Cardiac muscle cell (in vitro differentiated cells and primary cell): ENCODE measurements around the gene BBC3. TPM values are rescaled to one million over a fixed set of nuclear protein-coding genes. Genes with fewer than 3 reads are reported as not detected.
"Not testable (repeated sequence)": the region's sequence is repeated elsewhere in the genome, so short reads cannot be mapped to it uniquely, and the experiment has no call there.

Source experiments
- DNase-seq, 2 donors: peaks; one replicate each; pipeline versions ENCODE4 v3.0.0 to v3.0.0-alpha.2; 2010 to 2017; ENCODE audit warnings: low read depth in 1 of 2, low spot score in 1 of 2
- H3K27ac ChIP-seq: fragments of 200-600 bp; sonication (generic); 2 replicates; pipeline ENCODE4 v1.5.1; 2016
- H3K27me3 ChIP-seq: fragments of 200-600 bp; sonication (generic); 2 replicates; pipeline ENCODE4 v1.6.0; 2016; ENCODE audit warnings: control low read depth
- H3K36me3 ChIP-seq: fragments of 200-600 bp; sonication (generic); 2 replicates; pipeline ENCODE4 v1.5.1; 2016; ENCODE audit warnings: control low read depth
- H3K4me1 ChIP-seq: fragments of 200-600 bp; sonication (generic); 2 replicates; pipeline ENCODE4 v1.8.1; 2017; ENCODE audit warnings: low read depth, mild to moderate bottlenecking, mixed run types
- H3K4me3 ChIP-seq: fragments of 200-600 bp; sonication (generic); 2 replicates; pipeline ENCODE4 v1.5.1; 2016; ENCODE audit warnings: mild to moderate bottlenecking
- H3K9me3 ChIP-seq: fragments of 200-600 bp; sonication (generic); 2 replicates; pipeline ENCODE4 v1.5.1; 2017; ENCODE audit warnings: low read depth, mild to moderate bottlenecking, control low read depth
- CTCF ChIP-seq: IDR thresholded peaks from 2 replicates; pipeline ENCODE4 v1.5.1; 2012; ENCODE audit warnings: low read depth, mild to moderate bottlenecking, low read length
- polyA plus RNA-seq: library from polyadenylated mRNA; unstranded; fragments of >200 nt; fragmentation: Nextera tagmentation; extraction: Ambion mirVana; gene quantifications from 2 replicates; pipeline ENCODE4 v1.2.1, GENCODE V29; 2016
- total RNA-seq: library from RNA; depleted of rRNA; stranded (reverse); fragments of >200 nt; gene quantifications from 2 replicates; pipeline ENCODE4 v1.2.3, GENCODE V29; 2016

Gene BBC3
- total and polyA plus RNA-seq, 2 experiments from 2014 or later, result 12.9 to 21.5 TPM

GRCh38 chr19:47255879-47256692, 25.1 kb upstream of the BBC3 start, which contains the start of gene CCDC9:
CCDC9 (plus strand) TSS chr19:47256525; CDS start chr19:47258401, 1,876 bp downstream.
- peak; percentile 97 to 98 for DNase-seq
- TF ChIP-seq CTCF, result no peak
- peaks cover 11% of the 10 kb centered on the region for H3K4me1 ChIP-seq
- peak within 1 kb of the TSS; percentile 44 for H3K4me3 ChIP-seq
- peaks cover 11% of the 10 kb centered on the region for H3K36me3 ChIP-seq
- H3K27me3 ChIP-seq, result no peaks in the 10 kb centered on the region
- no peaks in the 10 kb centered on the region for H3K9me3 ChIP-seq
- H3K27ac ChIP-seq, result peak within 1 kb of the TSS; percentile 96

- Histone ChIP-seq H3K27ac (no peak overlapping the region), H3K36me3 (peaks cover under 1% of the 10 kb centered on the region), H3K9me3 (no peaks in the 10 kb centered on the region), H3K4me3 (no peak overlapping the region), H3K27me3 (no peaks in the 10 kb centered on the region), H3K4me1 (peaks cover 11% of the 10 kb centered on the region)
- no peak for TF ChIP-seq CTCF
- no peak for DNase-seq
These were observed 23.0 kb upstream of the BBC3 start for GRCh38 chr19:47253970-47254369.

DNA sequence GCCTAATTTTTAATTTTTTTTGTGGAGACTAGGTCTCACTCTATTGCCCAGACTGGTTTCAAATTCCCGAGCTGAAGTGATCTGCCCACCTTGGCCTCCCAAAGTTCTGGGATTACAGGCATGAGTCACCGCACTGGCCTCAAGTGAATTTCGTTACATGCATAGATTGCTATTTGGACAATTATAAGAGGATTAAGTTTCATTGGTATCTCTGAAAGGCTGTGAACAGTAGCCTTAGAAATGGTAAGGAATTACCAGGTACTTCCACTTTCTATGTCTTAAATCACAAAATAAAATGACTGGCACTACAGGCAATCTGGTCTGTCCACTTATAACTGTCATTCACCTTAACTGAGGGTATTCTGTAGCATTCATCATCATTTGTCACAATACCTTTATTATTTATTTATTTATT, 22.5 kb upstream of the BBC3 start:
- no peak for TF ChIP-seq CTCF
- peak in 1 of 2 donors; percentile 67 for DNase-seq
- H3K4me1 ChIP-seq, result peaks cover 11% of the 10 kb centered on the region
- no peak overlapping the region for H3K27ac ChIP-seq
- H3K27me3 ChIP-seq, result no peaks in the 10 kb centered on the region
- no peaks in the 10 kb centered on the region for H3K9me3 ChIP-seq
- H3K4me3 ChIP-seq, result no peak overlapping the region
- H3K36me3 ChIP-seq, result no peaks in the 10 kb centered on the region

DNA sequence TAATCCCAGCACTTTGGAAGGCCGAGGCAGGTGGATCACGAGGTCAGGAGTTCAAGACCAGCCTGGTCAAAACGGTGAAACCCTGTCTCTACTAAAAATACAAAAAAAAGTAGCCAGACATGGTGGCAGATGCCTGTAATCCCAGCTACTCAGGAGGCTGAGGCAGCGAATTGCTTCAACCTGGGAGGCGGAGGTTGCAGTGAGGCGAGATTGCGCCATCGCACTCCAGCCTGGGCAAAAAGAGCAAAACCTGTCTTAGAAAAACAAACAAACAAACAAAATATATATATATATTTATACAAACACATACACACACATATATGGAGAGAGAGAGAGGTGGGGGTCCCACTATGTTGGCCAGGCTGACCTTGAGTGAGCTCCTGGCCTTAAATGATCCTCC, 22.0 kb upstream of the BBC3 start:
- H3K27ac ChIP-seq, result not testable (repeated sequence)

GRCh38 chr19:47247308-47247990, 16.4 kb upstream of the BBC3 start:
- H3K27me3 ChIP-seq, result peaks cover 1% of the 10 kb centered on the region
- peak; percentile 77 to 87 for DNase-seq
- peak; percentile 95 for TF ChIP-seq CTCF
- no peaks in the 10 kb centered on the region for H3K4me1 ChIP-seq
- no peak overlapping the region for H3K27ac ChIP-seq
- no peak overlapping the region for H3K4me3 ChIP-seq
- H3K9me3 ChIP-seq, result no peaks in the 10 kb centered on the region
- H3K36me3 ChIP-seq, result no peaks in the 10 kb centered on the region

More for the DNA sequence above, 22.0 kb upstream of the BBC3 start:
- H3K36me3 ChIP-seq, DNase-seq, H3K27me3 ChIP-seq, H3K9me3 ChIP-seq, H3K4me1 ChIP-seq, H3K4me3 ChIP-seq: not testable (repeated sequence)
